NCI-H2171 (cell line): Measurements from ENCODE around the gene UBAP1L.
"Not testable (repeated sequence)": the region's sequence is repeated elsewhere in the genome, so short reads cannot be mapped to it uniquely, and the experiment has no call there.

Experiments used
- DNase-seq: peaks from one replicate; lab custom pipeline; 2025; lab: John Stamatoyannopoulos, UW

The UBAP1L gene

DNA sequence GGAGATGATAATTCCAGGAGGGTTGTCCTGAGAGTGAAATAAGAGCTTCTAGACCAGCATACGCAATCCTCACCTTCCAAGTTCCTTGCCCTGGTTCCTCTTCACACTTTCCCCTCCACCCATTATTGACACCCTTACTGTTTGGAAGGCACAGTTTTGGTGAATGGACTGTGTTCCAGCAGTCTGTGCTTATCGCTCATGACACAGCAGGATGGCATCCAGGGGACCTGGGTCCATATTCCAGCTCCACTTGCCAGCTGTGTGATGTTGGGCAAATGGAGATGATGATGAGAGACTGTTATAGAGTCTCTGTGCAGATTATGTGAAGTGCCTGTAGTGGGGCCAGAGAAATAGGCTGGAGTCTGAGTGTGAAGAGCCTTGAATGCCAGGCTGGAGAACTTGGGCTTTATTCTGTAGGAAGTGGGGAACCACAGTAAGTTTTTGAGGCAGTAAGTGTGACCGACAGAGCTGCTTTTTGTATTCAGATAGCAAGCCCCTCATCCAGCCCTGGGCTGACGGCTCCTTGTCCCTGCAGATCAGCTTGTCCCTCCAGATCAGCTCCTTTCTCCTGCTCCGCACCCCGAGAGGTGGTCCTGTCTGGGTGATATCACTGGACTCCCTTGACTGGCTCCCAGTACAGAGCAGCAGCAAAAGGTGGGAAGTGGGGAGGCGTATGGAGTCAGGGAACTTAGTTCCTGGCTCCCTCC lies 30.3 kb downstream of the UBAP1L start:
- DNase-seq, result no peak

DNA sequence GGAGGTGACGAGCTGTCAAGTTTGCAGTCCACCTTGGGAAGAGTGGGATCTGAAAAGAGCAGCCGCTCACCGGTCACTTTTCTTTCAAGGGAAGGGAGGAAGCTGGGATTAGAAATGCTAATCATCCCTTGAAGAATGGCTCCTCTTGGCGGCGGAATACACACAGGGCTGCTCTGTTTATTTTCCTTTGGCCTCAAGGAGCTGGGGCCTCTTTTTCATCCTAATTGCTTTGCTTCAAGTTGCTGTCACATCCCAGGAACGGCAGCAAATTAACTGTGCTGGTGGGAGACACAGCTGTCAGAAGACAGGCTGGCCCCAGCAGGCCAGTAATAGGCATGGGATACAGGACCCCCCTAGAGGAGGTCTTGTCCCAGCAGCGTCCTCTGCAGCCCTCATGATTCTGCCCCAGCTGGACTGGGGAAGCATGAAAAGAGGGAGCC lies 31.7 kb downstream of the UBAP1L start:
- DNase-seq, result no peak

DNA sequence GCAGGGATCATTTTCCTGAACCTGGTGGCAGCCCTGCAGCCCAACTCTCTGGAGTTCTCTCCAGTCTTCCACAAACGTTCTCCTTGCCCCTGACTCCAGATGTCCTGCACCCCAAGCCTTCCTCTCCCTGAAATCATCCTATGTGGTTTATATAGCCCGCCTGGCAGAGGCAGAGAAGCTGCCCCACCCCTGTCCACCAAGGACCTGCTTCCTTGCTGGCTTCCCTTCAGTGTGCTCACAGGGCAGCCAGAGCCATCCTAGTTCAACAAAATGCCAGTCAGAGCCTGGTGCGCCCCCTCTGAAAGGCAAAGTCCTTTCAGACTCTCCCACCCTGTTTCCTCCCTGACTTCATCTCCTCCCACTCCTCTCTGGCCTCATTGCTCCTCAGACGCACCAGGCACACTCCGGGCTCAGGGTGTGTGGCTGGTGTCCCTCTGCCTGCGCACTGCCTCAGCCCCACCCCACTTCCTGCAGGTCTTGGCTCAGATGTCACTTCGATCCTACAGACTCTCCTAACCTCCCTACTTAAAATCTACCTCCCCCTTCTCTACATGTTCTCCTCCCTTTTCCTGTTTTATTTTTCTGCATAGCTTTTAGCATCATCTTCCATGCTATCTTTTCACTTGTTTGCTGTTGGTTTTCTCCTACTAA lies 32.6 kb downstream of the UBAP1L start:
- no peak for DNase-seq

DNA sequence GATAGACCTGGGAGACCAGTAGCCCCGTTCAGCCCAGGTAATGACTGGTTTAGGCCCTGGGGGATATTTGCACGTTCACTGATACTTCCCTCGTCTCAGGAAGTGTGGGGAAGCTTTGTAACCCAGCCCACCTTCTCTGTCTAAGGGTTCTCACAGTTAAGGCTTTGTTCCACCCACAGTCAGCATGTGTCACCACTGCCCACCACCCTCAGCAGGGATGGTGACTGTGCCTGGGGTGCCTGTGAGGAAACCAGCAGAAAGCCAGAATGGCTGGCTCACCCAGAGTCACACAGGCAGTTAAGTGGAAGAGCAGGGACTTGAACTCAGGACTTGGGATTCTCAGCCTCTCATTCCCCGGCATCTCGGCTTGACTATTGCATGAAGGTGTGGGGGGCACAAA lies 33.2 kb downstream of the UBAP1L start:
- no peak for DNase-seq

DNA sequence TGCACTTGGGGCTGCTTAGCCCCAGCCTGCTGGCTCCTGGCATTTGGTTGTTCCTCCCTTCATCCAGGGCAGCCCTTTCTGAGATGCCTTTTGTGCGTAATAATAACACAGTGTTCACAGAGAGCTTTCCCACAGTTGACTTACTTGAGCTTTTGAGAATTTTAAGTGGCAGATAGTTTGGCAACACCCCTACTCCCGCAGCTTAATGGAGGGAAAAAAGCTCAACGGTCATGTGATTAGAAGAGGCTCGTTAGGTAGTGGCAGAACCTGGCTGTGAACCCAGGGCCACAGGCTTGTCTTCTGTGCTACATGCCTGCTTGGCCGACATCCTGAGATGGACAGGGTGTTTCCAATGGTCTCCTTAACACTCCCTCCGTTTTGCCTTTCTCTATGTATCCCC lies 33.7 kb downstream of the UBAP1L start:
- DNase-seq, result no peak

DNA sequence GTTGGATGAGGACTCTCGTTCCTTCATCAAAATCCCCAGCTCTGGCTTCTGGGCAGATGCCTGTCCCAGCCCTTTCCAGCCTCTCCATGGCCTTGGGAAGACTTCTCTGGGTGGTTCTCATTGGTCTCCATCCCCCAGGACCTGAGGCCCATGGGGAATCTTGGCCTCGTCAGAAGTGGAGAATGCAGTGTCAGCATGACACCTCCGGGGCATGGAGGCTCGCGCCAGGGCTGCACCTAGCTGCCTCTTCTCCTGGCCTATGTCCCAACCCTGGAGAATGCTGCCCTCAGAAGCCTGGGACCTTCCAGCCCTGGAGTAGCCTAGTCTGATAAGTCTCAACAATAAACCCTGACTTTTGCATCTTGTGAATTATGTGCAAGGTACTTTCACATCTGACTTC lies 35.4 kb downstream of the UBAP1L start:
- no peak for DNase-seq

DNA sequence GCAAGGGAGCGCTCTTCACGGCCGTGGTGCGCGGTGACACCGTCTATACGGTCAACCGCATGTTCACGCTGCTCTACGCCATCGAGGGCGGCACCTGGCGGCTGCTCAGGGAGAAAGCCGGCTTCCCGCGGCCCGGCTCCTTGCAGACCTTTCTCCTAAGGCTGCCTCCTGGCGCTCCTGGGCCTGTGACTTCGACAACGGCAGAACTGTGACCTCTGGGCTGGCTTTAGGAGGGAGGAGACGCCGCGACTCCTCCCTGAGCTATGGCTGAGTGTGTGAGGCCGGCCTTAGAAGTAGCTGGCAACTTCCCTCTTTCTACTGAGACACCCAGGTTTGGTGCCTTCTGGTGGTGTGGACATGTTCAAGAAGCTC lies 37.0 kb downstream of the UBAP1L start:
- no peak for DNase-seq

DNA sequence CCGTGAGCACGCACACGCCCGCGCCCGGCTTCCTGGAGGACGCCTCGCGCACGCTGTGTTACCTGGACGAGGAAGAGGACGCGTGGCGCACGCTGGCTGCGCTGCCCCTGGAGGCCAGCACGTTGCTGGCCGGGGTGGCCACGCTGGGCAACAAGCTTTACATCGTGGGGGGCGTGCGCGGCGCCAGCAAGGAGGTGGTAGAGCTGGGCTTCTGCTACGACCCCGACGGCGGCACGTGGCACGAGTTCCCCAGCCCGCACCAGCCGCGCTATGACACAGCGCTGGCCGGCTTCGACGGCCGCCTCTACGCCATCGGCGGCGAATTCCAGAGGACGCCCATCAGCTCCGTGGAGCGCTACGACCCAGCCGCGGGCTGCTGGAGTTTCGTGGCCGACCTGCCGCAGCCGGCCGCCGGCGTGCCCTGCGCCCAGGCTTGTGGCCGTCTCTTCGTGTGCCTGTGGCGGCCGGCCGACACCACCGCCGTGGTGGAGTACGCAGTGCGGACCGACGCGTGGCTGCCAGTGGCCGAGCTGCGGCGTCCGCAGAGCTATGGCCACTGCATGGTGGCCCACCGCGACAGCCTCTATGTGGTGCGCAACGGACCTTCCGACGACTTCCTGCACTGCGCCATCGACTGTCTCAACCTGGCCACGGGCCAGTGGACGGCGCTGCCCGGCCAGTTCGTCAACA lies 37.6 kb downstream of the UBAP1L start:
- no peak for DNase-seq

DNA sequence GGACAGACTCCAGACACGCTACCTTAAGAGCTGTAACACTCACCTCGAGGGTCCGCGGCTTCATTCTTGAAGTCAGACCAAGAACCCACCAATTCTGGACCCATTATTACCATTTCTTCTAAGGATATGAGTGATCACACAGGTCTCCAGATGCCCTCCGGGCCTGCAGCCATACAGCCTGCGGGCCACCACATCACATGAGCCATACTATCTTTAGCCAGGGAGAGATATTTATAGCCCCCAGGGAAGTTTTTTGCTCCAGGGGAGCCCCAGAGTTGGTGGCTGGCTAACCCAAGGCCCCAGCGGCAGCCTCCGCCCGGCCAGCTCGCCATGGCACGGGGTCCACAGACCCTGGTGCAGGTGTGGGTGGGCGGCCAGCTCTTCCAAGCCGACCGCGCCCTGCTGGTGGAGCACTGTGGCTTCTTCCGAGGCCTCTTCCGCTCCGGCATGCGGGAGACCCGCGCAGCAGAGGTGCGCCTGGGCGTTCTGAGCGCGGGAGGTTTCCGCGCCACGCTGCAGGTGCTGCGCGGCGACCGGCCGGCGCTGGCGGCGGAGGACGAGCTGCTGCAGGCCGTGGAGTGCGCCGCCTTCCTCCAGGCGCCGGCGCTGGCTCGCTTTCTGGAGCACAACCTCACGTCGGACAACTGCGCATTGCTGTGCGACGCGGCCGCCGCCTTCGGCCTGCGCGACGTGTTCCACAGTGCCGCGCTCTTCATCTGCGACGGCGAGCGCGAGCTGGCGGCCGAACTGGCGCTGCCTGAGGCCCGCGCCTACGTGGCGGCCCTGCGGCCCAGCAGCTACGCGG lies 38.3 kb downstream of the UBAP1L start, which contains the start of gene KBTBD13:
Gene KBTBD13, plus strand, starts transcription at position 261 of the 805 bp plus-strand sequence. Its CDS starts 70 bp downstream, at position 331.
- DNase-seq, result no peak

DNA sequence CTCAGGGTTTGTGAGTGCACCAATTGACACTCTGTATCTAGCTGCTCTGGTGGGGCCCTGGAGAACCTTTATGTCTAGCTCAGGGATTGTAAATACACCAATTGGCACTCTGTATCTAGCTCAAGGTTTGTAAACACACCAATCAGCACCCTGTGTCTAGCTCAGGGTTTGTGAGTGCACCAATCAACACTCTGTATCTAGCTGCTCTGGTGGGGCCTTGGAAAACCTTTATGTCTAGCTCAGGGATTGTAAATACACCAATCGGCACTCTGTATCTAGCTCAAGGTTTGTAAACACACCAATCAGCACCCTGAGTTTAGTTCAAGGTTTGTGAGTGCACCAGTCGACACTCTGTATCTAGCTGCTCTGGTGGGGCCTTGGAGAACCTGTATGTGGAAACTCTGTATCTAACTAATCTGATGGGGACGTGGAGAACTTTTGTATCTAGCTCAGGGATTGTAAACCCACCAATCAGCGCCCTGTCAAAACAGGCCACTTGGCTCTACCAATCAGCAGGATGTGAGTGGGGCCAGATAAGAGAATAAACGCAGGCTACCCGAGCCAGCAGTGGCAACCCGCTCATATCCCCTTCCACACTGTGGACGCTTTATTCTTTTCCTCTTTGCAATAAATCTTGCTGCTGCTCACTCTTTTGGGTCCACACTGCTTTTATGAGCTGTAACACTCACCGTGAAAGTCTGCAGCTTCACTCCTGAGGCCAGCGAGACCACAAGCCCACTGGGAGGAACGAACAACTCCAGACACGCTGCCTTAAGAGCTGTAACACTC lies 39.2 kb downstream of the UBAP1L start:
- not testable (repeated sequence) for DNase-seq

DNA sequence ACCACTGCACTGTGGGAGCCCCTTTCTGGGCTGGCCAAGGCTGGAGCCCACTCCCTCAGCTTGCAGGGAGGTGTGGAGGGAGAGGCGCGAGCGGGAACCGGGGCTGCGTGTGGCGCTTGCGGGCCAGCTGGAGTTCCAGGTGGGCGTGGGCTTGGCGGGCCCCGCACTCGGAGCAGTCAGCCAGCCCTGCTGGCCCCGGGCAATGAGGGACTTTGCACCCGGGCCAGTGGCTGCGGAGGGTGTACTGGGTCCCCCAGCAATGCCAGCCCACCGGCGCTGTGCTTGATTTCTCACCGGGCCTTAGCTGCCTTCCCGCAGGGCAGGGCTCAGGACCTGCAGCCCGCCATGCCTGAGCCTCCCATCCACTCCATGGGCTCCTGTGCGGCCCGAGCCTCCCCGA lies 40.1 kb downstream of the UBAP1L start:
- DNase-seq, result not testable (repeated sequence)

DNA sequence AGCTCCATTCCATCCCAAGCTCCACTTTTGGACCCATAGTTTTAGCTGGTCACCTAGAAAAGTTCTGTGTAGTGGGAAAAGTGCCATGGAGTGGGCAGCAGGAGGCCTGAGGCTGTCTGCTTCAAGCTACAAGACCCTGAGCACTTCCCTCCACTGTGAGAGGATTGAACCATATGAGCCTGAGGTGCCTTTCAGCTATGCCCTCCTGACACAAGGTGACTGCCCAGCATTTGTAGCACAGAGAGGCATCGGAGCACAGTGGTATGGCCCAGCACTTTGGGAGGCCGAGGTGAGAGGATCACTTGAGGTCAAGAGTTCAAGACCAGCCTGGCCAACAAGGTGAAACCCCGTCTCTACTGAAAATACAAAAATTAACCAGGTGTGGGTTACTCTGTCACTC lies 42.4 kb downstream of the UBAP1L start:
- no peak for DNase-seq

DNA sequence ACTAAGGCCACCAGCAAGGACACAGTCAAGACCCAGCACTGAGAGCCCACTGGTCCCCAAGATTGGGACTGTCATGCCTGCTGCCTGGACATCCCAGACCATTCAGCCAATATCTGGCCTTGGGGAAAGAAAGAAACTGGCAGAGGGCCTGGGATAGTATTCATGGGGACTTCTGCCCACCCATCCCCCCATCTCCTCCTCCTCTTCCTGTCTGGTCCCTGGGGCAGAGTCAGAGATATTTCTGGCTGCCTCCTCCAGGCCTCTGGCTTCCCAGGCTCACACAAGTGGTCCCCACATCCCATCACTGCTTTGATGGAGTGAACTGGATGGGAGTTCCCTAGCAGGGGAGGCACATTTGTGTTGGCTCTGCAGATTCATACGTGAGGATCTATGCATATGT lies 43.0 kb downstream of the UBAP1L start:
- DNase-seq, result no peak

DNA sequence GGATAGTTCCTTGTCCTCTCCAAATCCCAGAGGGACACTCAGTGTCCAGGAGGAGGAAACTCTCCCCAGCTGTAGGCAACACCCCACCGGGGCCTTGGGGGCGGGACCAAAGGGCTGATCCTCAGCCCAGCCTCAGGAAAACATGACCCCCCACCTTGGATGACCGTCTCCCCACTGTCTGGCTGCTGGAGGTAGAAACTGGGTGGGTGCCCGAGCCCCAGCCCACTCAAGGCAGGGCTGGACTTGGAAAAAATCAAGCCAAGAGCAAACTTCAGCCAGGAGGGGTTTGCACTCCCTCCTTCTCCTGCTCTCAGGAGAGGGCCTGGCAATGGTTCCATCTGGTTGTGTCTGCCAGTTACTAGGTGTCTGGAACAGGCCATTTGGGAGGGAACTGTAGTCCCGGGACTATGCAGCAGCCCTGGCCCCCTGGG lies 43.6 kb downstream of the UBAP1L start:
- no peak for DNase-seq

DNA sequence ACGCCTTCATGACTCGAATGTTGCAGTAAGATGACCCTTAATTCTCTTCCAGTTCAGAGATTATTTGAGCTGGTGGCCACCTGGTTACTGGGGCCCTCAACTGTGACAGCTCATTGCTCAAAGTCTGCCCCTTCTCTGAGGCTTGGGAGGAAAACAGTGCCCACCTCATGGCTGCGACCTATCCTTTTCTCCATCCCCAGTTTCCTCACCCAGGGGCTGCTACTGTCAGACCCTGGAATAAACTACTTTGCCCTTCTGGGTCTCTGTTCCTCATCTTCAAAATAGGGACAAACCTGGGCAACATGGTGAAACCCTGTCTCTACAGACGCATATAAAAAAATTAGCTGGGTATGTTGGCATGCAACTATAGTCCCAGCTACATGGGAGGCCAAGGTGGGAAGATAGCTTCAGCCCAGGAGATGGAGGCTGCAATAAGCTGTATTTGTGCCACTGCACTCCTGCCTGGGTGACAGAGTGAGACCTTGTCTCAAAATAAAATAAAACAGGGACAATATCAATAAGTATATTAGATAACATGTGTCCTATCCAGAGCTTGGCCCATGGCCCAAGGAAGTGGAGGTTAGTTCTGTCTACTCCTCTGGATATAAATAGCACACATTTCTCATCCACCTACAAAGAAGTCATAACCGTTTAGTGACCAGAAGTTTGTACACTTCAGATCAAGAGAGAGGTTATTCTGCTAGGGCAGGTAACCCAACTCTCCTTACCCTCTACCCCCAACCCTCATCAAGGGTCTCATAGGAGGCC lies 45.0 kb downstream of the UBAP1L start:
- no peak for DNase-seq

DNA sequence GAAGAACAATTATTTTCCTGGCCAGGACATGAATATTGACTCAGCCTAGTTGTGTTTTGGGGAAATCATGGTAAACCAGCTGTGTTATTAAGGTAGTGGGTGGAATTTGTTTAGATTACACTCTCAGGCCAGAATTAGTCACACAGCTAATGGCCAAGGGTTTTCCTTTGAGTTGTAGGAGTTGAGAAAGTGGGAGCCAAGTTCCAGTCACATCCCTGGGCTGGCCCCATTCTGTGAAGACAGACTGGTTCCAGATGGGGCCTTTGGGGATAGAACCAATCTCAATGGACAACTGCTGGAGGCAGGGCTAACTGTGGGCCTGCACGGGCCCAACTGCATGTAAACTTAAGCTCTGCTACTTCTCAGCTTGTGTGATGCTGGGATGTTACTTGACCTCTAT lies 45.8 kb downstream of the UBAP1L start:
- no peak for DNase-seq

DNA sequence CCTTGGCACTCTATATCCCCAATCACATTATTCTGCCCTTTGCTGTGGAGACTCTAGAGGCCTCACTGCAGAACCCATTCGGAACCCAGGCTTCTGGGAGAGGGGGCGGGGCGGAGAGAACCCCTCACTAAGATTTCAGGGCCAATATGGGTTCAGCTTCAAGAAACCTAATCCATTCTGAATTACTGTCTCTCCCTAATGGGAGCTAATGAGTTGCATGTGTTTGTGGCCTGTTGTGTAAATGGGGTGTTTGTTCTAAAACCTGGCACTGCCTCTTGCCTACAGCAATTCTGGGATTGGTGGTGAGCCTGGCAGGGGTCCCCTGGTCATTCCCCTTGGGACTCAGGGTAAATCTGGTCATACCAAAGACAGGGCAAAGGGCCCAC lies 46.6 kb downstream of the UBAP1L start:
- no peak for DNase-seq

DNA sequence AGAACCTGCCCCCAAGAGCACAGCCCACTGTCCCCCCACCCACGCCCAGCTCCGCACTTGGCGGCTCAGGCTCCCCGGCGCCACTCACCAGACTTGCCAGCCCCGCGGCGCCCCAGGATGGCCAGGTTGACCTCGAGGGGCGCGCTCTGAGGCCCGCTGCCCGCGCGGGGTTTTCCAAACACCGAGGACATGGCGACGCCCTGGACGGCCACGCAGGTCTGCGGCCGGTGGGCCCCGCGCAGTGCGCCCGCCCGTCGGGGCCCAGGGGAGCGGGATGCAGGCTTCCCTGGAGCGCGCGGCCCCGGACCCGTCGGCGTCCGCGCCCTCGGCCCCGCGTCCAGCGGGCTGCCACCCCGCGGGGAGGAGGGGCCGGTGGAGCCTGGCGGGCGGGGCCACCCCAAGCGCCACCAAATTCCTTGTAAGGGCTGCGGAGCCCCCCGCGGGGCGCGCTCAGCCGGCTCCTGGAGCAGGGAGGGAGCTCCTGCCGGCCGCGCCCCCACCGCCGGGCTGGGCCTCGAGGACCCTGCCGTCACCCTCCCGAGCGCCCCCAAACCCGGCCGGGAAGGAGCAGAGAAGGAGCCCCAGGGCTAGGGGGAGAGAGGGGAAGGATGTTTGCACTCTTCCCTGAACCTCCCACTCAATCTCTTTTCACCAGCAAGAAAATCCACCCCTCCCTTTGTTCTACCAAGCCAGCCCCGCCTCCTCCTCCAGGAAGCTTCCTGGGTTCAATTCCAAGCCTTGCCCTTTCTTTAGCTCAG lies 47.2 kb downstream of the UBAP1L start, which contains the start of gene RASL12:
Gene RASL12, minus strand, starts transcription at position 347 of the 758 bp plus-strand sequence. Its CDS starts 156 bp downstream, at position 191.
- DNase-seq, result no peak

DNA sequence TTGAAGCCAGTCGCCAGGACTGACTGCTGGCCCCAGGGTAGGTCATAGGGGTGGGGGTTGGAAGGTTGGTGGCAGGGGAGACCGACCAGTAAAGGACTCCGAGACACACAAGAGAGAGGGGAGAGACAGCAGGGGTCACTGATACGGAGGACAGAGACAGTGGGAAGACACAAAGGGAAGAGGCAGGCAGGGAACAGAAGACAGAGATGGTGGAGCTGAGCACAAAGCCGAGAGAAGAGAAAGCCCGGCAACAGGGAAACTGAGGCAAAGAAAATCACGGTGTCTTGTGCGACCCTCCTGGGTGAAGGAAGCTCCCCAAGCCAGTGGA lies 47.7 kb downstream of the UBAP1L start:
- no peak for DNase-seq
